GM21528 (cell line): Measurements from ENCODE around the gene SCN4A.
"Not testable (repeated sequence)": the region's sequence is repeated elsewhere in the genome, so short reads cannot be mapped to it uniquely, and the experiment has no call there.

Experiments used
- ATAC-seq: cut with Tn5 transposase; IDR thresholded peaks from one replicate; pipeline ENCODE4 v1.9.1; 2021; ENCODE audit warnings: mild to moderate bottlenecking, moderate library complexity; ENCODE audit not compliant: unreplicated experiment, low FRiP score

Gene SCN4A

DNA sequence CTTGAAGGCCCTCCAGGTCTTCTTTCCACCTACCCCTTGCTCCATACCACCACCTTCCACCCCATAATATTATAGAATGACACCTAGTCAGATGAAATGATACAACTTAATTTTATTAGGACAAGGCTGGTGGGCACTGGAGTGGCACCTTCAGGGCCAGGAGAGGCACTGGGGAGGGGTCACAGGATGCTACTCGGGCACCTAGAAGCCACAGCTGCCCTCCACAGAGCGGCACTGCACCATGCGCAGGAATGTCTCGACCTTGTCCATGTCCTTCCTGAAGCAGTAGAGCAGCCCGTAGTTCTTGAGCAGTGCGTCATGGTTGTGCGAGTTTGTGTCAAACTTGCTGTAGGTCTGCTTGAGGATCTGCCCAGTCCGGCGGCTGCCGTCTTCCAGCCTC is 77.9 kb downstream of the SCN4A start:
- not testable (repeated sequence) for ATAC-seq

DNA sequence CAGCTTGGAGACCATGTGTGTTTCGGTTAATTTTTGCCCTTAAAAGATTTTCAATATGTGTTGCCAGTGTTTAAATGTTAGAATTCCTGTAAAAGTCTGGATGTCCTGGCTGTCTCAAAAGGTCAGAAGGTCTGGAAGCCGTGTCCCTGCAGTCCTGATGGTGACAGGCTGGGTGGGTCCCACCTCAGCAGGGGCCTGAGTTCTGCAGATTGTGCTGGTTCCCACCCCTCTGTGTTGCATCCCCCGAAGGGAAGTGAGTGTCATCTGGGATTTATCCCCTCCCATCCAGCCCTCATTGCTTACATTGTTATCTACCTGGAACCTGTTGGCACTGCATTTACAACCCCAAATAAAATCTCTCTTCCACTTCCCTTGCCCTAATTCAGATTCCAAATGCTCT is 78.7 kb downstream of the SCN4A start:
- ATAC-seq: not testable (repeated sequence)

DNA sequence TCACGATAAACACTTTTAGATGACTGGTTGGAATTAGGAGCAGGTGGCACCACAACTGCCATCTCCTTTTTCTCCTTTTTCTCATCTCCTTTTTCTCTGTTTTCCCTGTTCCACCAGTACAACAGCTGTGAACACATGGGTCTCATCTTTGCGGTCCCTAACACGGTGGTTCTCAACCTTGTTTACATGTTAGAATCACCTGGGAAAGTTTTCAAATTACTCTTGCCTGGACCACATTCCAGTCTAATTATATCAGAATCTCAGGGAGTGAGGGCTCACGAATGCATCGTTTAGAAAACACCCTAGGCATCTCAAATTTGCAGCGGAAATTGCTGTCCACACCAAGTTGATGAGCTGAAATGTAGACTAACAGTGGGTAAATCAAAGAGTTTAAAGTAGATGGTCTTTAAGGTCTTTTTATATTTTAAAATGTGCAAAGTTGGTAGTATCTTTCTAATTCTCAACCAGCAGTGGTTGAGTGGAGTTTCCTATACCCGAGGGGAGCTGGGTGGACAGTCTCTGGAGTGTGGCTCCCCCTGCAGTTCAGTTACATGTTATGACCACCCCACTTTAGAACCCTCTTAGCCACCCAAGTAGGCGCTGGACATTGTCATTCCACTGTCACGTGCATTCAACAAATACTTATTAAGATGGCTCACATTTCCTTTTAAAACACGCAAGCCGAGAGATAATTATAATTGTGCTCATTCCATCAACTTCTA is 80.2 kb downstream of the SCN4A start:
- not testable (repeated sequence) for ATAC-seq

DNA sequence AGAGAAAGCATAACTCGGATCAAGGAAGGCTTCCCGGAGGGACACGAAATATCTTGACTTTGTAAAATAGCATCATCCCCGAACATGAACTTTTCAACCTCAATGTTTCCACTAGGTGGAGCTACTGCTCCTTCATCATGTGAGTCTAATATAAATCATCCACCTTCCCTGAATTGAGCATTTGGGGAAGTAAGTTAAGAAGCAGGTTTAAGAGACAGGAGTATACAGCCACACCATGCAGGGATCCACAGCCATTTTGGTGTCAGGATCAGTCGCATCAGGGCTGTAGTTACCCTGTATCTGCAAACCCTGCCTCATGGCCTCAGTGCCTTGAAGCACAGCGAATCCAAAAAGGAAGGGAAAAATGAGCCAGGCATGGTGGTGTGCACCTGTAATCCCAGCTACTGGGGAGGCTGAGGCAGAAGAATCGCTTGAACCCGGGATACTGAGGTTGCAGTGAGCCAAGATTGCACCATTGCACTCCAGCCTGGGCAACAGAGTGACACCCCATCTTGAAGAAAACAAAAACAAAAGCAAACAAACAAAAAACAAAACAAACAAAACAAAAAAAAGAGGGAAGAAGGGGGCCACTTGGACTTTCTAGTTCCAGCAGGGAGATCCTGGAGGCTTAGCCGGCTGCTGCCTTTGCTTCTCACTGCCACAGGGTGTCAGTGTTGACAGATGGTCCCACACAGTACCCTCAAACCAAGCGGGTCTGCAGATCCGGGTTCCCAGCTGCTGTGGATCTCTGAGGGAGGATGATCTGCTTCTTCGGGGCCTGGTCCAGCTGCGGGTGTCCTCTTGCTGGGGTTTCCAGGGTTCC is 83.5 kb downstream of the SCN4A start:
- not testable (repeated sequence) for ATAC-seq
